ENCODE data around the gene GRP.

Gene GRP

GRCh38 chr18:59219672-59220163 lies at the start of gene GRP:
GRP (plus strand) TSS chr18:59220158; CDS start chr18:59220266, 108 bp downstream.
- DNase-seq (ENCODE audit: low read depth in 2 of 2) = no peak

DNA sequence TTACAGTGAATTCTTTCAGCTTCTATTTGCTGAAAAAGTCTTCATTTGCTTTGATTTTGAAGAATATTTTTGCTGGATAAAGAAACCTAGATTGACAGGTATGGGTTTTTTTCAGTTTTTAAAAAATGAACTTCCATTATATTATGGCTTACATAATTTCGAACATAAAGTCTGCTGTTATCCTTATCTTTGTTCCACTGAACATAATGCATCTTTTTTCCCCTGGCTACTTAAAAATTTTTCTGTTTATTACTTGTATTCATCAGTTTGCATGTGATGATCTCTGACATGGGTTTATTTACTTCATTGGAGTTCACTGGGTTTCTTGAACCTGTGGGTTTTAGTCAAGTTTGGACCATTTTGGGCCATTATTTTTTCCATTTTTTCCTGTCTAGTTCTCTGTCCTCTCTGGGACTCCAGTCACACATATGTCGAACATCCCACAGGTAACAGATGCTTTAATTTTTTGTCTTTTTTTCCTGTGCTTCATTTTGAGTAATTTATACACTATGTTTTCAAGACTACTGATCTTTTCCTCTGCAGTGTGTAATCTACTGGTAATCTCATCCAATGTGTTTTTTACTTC lies 47.2 kb upstream of the GRP start:
- no peak for DNase-seq (ENCODE audit: low read depth in 2 of 2)

GRCh38 chr18:59177485-59177884 lies 42.5 kb upstream of the GRP start:
- no peak for DNase-seq (ENCODE audit: low read depth in 2 of 2)

GRCh38 chr18:59180150-59180845 lies 39.7 kb upstream of the GRP start:
- no peak for DNase-seq (ENCODE audit: low read depth in 2 of 2)

DNA sequence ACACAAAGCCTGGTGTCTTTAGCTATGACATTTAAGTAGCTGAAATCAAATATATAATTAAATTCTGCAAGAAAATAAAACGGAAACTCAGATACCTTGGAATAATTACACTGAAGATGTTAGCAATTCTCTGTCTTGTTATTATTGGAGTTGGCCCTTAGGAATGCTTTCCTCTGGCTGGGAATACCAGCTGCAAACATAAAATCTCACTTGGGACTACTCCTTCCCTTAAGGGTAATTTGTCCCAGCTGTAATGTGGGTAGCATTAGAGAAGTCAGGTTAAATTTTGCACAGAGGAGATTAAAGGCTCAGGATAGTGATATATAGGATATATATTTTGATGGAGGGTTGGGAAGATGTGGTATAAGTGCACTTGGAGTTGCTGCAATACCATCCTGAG lies 37.3 kb upstream of the GRP start:
- no peak for DNase-seq (ENCODE audit: low read depth in 2 of 2)

DNA sequence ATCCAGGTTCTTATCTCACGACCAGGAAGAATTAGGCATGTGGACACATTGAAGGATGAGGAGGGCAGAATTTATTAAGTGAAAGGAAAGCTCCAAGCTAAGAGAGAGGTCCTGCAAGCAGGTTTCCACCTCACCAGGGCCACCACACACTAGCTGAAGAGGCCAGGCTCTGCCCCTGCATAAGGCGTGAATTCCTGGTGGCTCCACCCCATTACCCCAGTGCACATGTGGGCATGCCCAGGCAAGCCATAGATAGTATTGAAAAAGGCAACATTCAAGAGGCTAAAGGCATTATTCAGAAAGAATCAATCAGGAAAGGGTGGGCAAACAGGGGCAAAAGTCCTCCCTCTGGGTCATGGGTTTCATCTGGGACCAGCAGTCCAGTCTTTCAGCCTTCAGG lies 30.9 kb upstream of the GRP start:
- DNase-seq (ENCODE audit: low read depth in 2 of 2) = no peak

GRCh38 chr18:59189746-59190145 lies 30.2 kb upstream of the GRP start:
- no peak for DNase-seq (ENCODE audit: low read depth in 2 of 2)

- DNase-seq (ENCODE audit: low read depth in 2 of 2) = no peak
Observed at GRCh38 chr18:59196161-59196725, 23.7 kb upstream of the GRP start.

- no peak for DNase-seq (ENCODE audit: low read depth in 2 of 2)
Observed at GRCh38 chr18:59197636-59198035, 22.3 kb upstream of the GRP start.

DNA sequence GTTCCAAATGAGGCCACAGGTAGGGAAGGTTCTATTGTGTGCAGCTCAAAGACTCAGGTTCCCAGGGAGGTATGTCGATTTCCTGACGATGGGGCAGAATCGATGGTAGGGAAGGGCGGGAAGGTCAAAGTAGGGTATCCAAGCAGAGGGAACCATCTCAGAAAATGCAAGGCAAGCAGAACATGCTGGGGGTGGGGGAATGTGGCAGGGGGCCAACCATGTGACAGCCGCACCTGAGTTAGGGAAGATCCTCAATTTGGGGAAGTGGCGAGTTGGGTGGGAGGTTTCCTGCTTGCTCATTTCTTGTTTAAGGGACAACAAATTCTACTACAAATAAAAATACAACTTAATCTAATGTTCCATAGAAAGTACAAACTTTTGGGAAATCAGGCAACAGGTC lies 21.7 kb upstream of the GRP start:
- DNase-seq (ENCODE audit: low read depth in 2 of 2) = no peak

- DNase-seq (ENCODE audit: low read depth in 2 of 2) = no peak
Observed at GRCh38 chr18:59200787-59201186, 19.2 kb upstream of the GRP start.

DNA sequence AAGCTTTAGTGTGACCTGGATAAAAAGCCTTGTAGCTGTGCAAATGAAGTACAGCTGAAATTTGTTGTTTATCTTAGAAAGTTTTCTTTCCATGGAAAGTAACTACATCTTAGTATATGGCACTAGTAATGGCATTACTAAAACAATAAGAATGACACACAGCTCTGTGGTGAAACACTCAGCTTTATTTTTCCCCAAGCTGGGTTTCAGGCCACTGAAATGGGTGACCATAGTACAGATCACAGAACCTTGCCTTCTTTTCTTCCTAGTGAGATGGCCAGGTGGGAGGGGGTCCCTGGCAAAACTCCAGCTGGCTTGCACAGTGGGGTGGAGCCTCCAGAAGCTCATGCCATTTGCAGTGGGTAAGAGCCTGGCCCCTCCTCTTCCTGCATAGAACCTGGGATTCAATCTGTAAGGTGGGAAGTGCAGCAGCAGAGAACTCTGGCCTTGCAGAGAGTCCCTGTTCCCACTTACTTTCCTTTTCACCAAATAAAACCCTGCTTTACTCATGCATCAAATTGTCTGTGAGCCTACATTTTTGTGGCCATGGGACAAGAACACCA lies 17.6 kb upstream of the GRP start:
- no peak for DNase-seq (ENCODE audit: low read depth in 2 of 2)

DNA sequence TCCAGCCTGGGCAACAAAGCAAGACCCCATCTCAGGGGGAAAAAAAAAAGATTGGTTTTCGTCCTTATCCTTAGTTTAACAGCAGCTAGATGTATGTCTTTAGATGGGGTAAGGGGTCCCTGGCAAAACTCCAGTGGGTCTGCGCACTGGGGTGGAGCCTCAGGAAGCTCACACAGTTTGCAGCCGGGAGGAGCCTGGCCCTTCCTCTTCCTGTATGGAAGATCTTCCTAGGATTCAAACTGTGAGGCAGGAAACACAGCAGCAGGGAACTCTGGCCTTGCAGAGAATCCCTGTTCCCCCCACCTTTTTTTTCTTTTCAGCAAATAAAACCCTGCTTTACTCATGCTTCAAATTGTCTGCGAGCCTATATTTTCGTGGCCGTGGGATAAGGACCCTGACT lies 12.5 kb upstream of the GRP start:
- no peak for DNase-seq (ENCODE audit: low read depth in 2 of 2)

- DNase-seq (ENCODE audit: low read depth in 2 of 2) = no peak
Observed at GRCh38 chr18:59208602-59209125, 11.3 kb upstream of the GRP start.

DNA sequence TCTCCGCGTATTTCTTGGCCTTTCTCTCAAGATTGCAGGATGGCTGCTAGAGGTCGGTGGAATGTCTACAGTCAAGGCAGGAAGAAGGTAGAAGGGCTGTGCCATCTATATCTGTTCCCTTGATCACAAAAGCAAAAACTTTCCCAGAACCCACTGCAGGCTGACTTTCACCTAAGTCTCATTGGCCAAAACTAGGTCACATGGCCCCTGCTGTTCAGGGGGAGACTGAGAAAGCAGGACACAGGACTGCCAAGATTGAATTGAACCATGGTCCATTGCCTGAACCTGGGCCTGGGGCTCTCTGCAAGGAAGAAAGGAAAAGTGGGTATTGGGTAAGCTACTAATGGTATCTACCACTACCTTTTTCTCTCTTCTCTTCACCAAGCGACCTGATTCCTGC lies 9.7 kb upstream of the GRP start:
- DNase-seq (ENCODE audit: low read depth in 2 of 2) = no peak

DNA sequence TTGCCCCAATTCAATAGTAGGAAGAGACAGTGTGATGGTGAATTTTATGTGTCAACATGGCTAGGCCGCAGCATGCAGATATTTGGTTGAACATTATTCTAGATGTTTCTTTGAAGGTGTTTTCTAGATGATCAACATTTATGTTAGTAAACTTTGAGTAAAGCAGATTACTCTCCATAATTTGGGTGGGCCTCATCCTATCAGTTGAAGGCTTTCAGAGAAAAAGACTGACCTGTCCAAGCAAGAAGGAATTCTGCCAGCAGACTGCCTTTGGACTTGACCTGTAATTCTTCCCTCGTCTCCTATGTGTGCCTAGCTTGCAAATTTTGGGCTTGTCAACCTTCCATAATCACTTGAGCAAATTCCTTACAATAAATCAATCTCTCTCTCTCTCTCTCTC lies 8.3 kb upstream of the GRP start:
- DNase-seq (ENCODE audit: low read depth in 2 of 2) = no peak

DNA sequence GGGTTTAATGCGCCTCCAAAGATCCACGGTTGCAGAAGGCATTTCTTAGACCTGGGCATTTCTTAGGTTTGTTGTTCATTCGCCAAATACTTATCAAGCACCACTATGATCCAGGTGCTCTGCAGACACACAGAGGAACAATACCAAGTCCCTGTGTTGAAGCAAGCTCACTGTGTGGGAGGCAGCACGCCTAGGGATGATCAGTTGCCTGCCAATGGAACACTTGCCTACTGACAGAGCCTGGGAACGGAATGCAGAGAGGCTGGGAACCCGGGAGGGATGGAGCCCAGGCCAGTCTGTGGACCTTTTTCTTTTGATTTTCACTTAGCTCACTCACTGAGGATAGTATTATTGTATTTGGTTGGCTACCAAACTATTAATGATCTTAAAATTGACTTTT lies 1.9 kb upstream of the GRP start:
- DNase-seq (ENCODE audit: low read depth in 2 of 2) = no peak

DNA sequence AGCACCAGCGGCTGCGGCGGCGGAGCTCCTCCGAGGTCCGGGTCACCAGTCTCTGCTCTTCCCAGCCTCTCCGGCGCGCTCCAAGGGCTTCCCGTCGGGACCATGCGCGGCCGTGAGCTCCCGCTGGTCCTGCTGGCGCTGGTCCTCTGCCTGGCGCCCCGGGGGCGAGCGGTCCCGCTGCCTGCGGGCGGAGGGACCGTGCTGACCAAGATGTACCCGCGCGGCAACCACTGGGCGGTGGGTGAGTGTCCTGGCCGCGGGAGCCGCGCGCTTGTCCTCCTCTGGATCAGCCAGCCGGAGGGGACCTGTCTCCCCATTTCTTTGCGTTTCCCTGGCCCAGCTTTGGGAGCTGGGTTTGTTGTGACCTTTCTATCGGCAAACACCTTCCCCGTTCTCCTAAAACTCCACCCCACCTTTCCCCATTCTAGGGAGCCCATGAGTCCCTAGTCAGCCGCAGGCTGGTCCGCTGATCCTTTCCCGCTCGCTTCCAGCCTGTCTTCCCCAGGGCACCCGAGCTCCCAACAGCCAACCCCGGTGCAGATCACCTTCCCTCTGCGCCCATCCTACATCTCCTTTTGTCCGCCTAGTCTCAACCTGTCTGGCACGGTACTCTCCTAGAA lies 316 bp downstream of the GRP start:
- DNase-seq (ENCODE audit: low read depth in 2 of 2) = no peak

- no peak for DNase-seq (ENCODE audit: low read depth in 2 of 2)
Observed at GRCh38 chr18:59220784-59221765, 1.1 kb downstream of the GRP start.

GRCh38 chr18:59222341-59222740 lies 2.4 kb downstream of the GRP start:
- DNase-seq (ENCODE audit: low read depth in 2 of 2) = no peak

GRCh38 chr18:59228351-59228750 lies 8.4 kb downstream of the GRP start:
- no peak for DNase-seq (ENCODE audit: low read depth in 2 of 2)
